ENCODE data around the gene SLC35B2. TPM values are rescaled to one million over a fixed set of nuclear protein-coding genes. Genes with fewer than 3 reads are reported as not detected.

Gene SLC35B2
- 46.7 TPM for polyA plus RNA-seq (ENCODE audit: insufficient read length)
- long read RNA-seq, donor 1, transcript SLC35B2-202 (4 exons, 2,043 nt): major isoform, 27 of 30 reads
- long read RNA-seq, donor 1, partial matches to known transcripts: 0 of 30 reads
- long read RNA-seq, donor 1, other reads (novel, unspliced or antisense): 0 of 30 reads
- long read RNA-seq, donor 2, transcript SLC35B2-202 (4 exons, 2,043 nt): major isoform, 17 of 19 reads
- long read RNA-seq, donor 2, partial matches to known transcripts: 0 of 19 reads
- long read RNA-seq, donor 2, other reads (novel, unspliced or antisense): 0 of 19 reads
- long read RNA-seq, donor 3, transcript SLC35B2-202 (4 exons, 2,043 nt): major isoform, 17 of 17 reads
- long read RNA-seq, donor 3, partial matches to known transcripts: 0 of 17 reads
- long read RNA-seq, donor 3, other reads (novel, unspliced or antisense): 0 of 17 reads
- long read RNA-seq, donor 4, partial matches to known transcripts: 0 of 1 reads
- long read RNA-seq, donor 4, other reads (novel, unspliced or antisense): 0 of 1 reads
- long read RNA-seq, donor 5, transcript SLC35B2-202 (4 exons, 2,043 nt): major isoform, 40 of 46 reads
- long read RNA-seq, donor 5, partial matches to known transcripts: 0 of 46 reads
- long read RNA-seq, donor 5, other reads (novel, unspliced or antisense): 0 of 46 reads
- long read RNA-seq, donor 6, transcript SLC35B2-202 (4 exons, 2,043 nt): major isoform, 28 of 36 reads
- long read RNA-seq, donor 6, partial matches to known transcripts: 5 of 36 reads
- long read RNA-seq, donor 6, other reads (novel, unspliced or antisense): 0 of 36 reads
- long read RNA-seq, donor 7, transcript SLC35B2-201 (3 exons, 1,898 nt): minor isoform, 5 of 49 reads
- long read RNA-seq, donor 7, transcript SLC35B2-202 (4 exons, 2,043 nt): major isoform, 44 of 49 reads
- long read RNA-seq, donor 7, partial matches to known transcripts: 0 of 49 reads
- long read RNA-seq, donor 7, other reads (novel, unspliced or antisense): 0 of 49 reads
- long read RNA-seq, donor 8, transcript SLC35B2-202 (4 exons, 2,043 nt): major isoform, 15 of 16 reads
- long read RNA-seq, donor 8, partial matches to known transcripts: 0 of 16 reads
- long read RNA-seq, donor 8, other reads (novel, unspliced or antisense): 0 of 16 reads

GRCh38 chr6:44257025-44257752, at the start of gene SLC35B2:
Gene SLC35B2, minus strand, starts transcription at chr6:44257528. Its CDS starts 118 bp downstream, at chr6:44257410.
- DNase-seq: peak; percentile 65

GRCh38 chr6:44306710-44307109, 49.4 kb upstream of the SLC35B2 start:
- DNase-seq: no peak

GRCh38 chr6:44305200-44305725, 47.9 kb upstream of the SLC35B2 start:
- DNase-seq: no peak

- no peak for DNase-seq
Observed at GRCh38 chr6:44304282-44305199, 47.2 kb upstream of the SLC35B2 start.

- no peak for DNase-seq
Observed at GRCh38 chr6:44303842-44304241, 46.5 kb upstream of the SLC35B2 start.

GRCh38 chr6:44302856-44303255, 45.5 kb upstream of the SLC35B2 start:
- no peak for DNase-seq

GRCh38 chr6:44301782-44302564, 44.6 kb upstream of the SLC35B2 start:
- no peak for DNase-seq

GRCh38 chr6:44301106-44301505, 43.8 kb upstream of the SLC35B2 start:
- DNase-seq: no peak

GRCh38 chr6:44300292-44300823, 43.0 kb upstream of the SLC35B2 start:
- DNase-seq: no peak

GRCh38 chr6:44298864-44299263, 41.5 kb upstream of the SLC35B2 start:
- no peak for DNase-seq

GRCh38 chr6:44298055-44298803, 40.9 kb upstream of the SLC35B2 start:
- no peak for DNase-seq

GRCh38 chr6:44297063-44298038, 40.0 kb upstream of the SLC35B2 start:
- DNase-seq: peak; percentile 38

GRCh38 chr6:44294832-44295791, 37.8 kb upstream of the SLC35B2 start:
- no peak for DNase-seq

- DNase-seq: no peak
Observed at GRCh38 chr6:44292661-44293365, 35.5 kb upstream of the SLC35B2 start.

GRCh38 chr6:44291841-44292240, 34.5 kb upstream of the SLC35B2 start:
- no peak for DNase-seq

Data from left kidney (tissue), 8 donors.